Measurements from ENCODE around the gene ZBED3. TPM values are rescaled to one million over a fixed set of nuclear protein-coding genes. Genes with fewer than 3 reads are reported as not detected.

Gene ZBED3
- total RNA-seq, 1 donor from 2014 or later = 6.0 TPM

DNA sequence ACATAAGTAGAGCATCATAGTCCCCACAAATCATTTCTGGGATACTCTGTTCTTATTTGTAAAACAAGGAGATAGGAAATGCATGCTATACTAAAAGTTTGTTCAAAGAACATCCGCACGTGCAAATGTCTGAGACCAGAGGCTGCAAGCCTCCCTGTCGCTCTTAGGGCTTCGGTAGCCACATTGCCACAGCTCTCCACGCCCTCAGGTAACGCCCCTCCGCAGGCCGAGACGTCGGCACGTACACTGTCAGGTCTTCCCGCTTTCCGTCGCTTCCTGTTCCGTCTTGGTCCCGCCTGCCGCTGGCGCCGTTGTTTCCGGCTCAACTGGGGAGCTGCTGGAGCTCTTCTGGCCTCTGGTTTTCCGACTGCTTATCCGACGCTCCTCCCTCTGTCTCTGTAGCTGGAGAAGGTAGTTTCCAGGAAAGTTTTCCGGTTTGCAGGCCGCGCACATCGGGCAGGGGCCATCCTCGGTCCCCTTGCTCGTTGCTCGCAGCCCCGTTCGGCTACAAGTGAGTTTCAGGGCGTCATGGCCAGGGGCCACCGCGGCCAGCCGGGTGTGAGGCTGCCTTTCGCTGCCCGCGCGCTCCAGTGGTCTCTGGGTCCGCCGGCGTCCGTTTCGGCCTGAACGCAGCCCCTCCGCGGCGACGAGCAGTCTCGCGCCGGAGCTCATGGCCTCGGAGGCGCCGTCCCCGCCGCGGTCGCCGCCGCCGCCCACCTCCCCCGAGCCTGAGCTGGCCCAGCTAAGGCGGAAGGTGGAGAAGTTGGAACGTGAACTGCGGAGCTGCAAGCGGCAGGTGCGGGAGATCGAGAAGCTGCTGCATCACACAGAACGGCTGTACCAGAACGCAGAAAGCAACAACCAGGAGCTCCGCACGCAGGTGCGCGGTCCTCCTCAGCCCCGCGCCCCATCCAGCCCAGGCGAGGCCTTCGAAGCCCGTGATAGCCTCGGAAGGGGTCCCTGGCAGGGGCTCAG, 56.7 kb downstream of the ZBED3 start, which contains the start of gene AGGF1:
TSS of gene AGGF1 (plus strand) at position 308 of the 975 bp plus-strand sequence. CDS start at position 671, 363 bp downstream.
- Histone ChIP-seq H3K4me3 (ENCODE audit: low read depth, low read length) (peak within 1 kb of the TSS; percentile 100), H3K27me3 (ENCODE audit: control insufficient read depth, insufficient read depth, low read length) (no peaks in the 10 kb centered on the region), H3K36me3 (ENCODE audit: control insufficient read depth, insufficient read depth, low read length) (no peaks in the 10 kb centered on the region)
- DNase-seq (ENCODE audit: low read depth) = peak; percentile 79
- TF ChIP-seq, protein P1, sequence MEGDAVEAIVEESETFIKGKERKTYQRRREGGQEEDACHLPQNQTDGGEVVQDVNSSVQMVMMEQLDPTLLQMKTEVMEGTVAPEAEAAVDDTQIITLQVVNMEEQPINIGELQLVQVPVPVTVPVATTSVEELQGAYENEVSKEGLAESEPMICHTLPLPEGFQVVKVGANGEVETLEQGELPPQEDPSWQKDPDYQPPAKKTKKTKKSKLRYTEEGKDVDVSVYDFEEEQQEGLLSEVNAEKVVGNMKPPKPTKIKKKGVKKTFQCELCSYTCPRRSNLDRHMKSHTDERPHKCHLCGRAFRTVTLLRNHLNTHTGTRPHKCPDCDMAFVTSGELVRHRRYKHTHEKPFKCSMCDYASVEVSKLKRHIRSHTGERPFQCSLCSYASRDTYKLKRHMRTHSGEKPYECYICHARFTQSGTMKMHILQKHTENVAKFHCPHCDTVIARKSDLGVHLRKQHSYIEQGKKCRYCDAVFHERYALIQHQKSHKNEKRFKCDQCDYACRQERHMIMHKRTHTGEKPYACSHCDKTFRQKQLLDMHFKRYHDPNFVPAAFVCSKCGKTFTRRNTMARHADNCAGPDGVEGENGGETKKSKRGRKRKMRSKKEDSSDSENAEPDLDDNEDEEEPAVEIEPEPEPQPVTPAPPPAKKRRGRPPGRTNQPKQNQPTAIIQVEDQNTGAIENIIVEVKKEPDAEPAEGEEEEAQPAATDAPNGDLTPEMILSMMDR (IDR thresholded peaks at IDR 0.05; ENCODE audit: insufficient read depth, low read length, poor library complexity, severe bottlenecking) = no peak

DNA sequence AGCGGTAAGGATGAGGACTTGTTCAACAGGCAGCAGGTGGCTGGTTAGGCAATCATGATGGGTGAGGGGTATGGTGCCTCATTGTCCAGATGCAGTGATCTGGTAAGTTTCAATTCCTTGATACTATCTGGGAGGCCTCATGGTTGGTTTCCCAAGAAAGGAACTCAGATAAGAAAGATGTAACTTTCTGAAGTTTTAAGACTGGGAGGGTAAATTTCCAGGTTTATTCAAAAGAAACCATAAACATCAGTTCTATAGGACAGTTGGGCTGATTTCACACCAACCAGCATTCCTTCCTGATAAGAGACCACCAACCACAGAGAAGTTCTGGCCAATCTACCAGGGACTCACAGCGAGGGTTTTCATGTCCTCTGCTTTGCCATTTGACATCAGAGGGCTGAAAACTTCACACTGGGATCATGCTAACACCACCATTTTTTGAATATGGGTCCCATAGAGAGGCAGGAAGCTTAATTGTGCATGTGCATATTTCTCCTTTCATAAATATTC, 57.7 kb downstream of the ZBED3 start:
- TF ChIP-seq, protein P1 (IDR thresholded peaks at IDR 0.05; ENCODE audit: insufficient read depth, low read length, poor library complexity, severe bottlenecking) = no peak
- no peak for DNase-seq (ENCODE audit: low read depth)
- H3K4me3 ChIP-seq (ENCODE audit: low read depth, low read length) = no peak overlapping the region
- no peaks in the 10 kb centered on the region for H3K36me3 ChIP-seq (ENCODE audit: control insufficient read depth, insufficient read depth, low read length)
- no peaks in the 10 kb centered on the region for H3K27me3 ChIP-seq (ENCODE audit: control insufficient read depth, insufficient read depth, low read length)

DNA sequence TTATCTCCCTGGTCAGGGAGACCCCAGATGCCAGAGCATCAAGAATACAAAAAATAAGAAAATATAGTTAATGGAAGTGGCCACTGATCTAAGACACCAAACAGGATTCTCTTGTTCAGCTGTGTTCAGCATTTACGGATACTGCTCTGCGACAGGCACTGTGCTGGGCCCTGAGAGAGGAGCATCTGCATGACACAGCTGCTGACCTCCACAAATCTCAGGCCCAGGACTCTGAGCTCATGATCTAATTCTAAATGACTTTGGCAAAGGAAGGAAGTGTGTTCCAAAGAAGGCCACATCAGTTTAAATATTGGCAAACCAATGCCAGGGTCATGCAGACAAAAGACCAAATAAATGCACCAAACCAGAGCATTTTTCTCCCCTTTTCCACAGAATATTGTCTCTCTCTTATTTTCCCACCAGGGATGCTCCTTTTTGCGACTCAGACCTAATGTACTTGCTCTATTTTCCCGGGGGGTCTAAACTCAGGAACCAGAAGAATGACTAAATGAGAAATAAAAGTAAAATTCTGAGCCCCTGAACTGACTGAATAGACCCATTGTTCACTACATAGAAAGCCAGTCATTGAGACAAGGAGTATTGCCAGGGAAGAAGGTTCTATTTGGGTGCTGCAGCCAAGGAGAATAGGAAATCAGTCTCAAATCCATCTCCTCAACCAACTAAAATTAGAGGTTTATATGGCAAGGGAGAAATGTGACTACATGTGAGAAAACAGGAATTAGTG, 58.3 kb downstream of the ZBED3 start:
- Histone ChIP-seq H3K27me3 (ENCODE audit: control insufficient read depth, insufficient read depth, low read length) (no peaks in the 10 kb centered on the region), H3K36me3 (ENCODE audit: control insufficient read depth, insufficient read depth, low read length) (no peaks in the 10 kb centered on the region), H3K4me3 (ENCODE audit: low read depth, low read length) (no peak overlapping the region)
- TF ChIP-seq, protein P1 (IDR thresholded peaks at IDR 0.05; ENCODE audit: insufficient read depth, low read length, poor library complexity, severe bottlenecking) = no peak
- DNase-seq (ENCODE audit: low read depth) = no peak

DNA sequence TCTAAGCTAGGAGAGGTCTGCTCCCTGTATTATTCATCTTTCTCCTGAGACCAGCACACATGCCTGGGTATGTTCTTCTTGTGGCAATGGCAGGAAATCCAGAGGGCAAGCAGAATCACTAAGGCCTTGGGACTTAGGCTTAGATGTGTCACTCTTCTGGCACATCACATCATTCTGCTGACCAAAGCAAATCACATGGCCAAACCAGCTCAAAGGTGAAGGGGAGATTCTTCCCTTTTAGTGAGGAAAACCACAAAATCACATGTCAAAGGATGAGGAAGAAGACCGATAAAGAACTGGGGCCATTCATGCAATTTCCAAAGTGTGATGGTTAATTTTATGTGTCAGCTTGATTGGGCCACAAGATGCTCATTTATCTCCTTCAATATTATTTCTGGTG, 62.6 kb downstream of the ZBED3 start:
- Histone ChIP-seq H3K27me3 (ENCODE audit: control insufficient read depth, insufficient read depth, low read length) (no peaks in the 10 kb centered on the region), H3K36me3 (ENCODE audit: control insufficient read depth, insufficient read depth, low read length) (no peaks in the 10 kb centered on the region), H3K4me3 (ENCODE audit: low read depth, low read length) (no peak overlapping the region)
- no peak for DNase-seq (ENCODE audit: low read depth)
- TF ChIP-seq, protein P1 (IDR thresholded peaks at IDR 0.05; ENCODE audit: insufficient read depth, low read length, poor library complexity, severe bottlenecking) = no peak

DNA sequence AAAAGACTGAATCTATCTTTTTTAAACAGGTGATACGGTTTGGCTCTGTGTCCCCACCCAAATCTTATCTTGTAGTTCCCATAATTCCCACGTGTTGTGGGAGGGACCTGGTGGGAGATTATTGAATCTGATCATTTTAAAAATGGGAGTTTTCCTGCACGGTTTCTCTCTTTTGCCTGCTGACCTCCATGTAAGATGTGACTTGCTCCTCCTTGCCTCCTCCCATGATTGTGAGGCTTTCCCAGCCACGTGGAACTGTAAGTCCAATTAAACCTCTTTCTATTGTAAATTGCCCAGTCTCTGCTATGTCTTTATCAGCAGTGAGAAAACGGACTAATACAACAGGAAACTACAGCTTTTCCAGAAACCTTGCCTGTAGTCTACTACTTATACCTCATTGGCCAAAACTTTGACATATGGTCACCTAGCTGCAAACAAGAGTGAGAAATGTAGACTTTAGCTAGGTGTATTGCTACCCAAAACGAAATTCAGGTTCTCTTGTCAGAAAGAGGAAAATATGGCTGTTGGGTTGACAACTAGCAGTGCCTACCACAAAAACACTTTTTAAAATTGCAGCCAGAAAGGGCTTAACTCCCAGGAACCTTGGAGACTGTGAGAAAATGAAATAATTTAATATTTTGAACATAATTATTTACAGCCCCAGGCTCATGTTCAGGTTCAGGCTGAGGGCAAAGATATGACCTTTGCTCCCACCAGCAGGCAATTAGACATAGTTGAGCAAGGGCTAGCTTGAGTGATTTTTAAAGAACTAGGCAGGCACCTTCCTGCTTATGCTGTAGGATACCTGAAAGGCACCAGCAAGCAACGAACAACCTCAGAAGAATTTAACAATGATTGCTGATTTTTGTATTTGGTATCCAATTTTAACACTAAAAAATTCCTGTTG, 64.3 kb downstream of the ZBED3 start:
- TF ChIP-seq, protein P1 (IDR thresholded peaks at IDR 0.05; ENCODE audit: insufficient read depth, low read length, poor library complexity, severe bottlenecking) = no peak
- Histone ChIP-seq H3K4me3 (ENCODE audit: low read depth, low read length) (no peak overlapping the region), H3K36me3 (ENCODE audit: control insufficient read depth, insufficient read depth, low read length) (no peaks in the 10 kb centered on the region), H3K27me3 (ENCODE audit: control insufficient read depth, insufficient read depth, low read length) (no peaks in the 10 kb centered on the region)
- DNase-seq (ENCODE audit: low read depth) = no peak

Data from kidney epithelial cell (primary cell).